ENCODE measurements around the gene JARID2. TPM values are rescaled to one million over a fixed set of nuclear protein-coding genes. Genes with fewer than 3 reads are reported as not detected.

The JARID2 gene
- total RNA-seq, 1 donor from 2014 or later = 7.5 TPM

- DNase-seq (ENCODE audit: low read depth, low spot score) = no peak
These were observed 238.3 kb downstream of the JARID2 start for GRCh38 chr6:15484140-15484539.

DNA sequence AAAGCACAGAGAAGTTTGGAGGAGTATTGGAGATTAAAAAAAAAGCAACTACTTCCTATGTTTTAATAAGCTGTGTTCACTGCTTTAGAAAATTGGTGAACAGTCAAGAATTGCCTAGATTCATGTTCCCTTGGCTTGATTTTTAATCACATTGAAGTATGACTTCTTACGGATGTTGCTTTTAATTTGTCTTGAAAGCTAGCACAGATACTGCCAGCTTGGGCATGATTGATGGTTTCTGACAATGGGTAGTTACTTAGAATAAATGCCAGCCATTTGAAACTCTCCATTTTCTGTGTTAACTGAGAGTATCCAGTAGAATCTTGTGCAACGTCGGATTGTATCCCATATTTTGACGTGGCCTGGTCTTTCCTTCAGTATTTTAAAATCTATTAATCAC lies 239.0 kb downstream of the JARID2 start:
- no peak for DNase-seq (ENCODE audit: low read depth, low spot score)

DNA sequence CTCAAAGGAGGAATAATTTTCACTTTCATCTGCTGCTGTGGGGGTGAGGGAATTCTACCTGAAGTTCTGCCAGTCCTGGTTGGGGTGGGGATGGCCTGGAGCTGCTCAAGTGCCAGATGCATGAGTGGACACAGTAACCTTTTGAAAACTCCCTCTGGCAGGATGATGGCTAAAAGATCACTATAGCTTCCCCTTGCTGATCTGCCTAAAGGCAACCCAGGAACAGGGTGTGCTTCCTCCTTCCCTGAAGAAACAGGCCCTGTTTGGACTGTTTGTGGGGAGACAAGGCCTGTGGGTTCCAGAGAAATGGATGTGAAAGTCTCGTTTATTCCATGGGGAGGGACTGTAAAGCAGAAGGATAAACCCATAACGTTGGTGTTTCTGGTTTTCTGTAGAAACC lies 240.1 kb downstream of the JARID2 start:
- no peak for DNase-seq (ENCODE audit: low read depth, low spot score)

DNA sequence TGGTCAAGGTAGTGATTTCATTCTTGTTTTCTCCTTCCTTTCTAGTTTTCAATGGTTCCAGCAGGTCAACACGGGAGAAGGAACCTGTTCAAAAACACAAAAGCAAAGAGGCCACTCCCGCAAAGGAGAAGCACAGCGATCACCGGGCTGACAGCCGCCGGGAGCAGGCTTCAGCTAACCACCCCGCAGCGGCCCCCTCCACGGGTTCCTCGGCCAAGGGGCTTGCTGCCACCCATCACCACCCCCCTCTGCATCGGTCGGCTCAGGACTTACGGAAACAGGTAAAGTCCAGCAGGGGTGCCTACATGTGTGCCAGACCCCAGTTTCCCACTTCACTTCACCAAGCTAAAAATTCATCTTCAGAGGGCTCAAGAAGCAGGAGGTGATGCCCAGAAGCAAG lies 241.4 kb downstream of the JARID2 start:
- no peak for DNase-seq (ENCODE audit: low read depth, low spot score)

- no peak for DNase-seq (ENCODE audit: low read depth, low spot score)
These were observed 243.5 kb downstream of the JARID2 start for GRCh38 chr6:15489261-15489962.

- no peak for DNase-seq (ENCODE audit: low read depth, low spot score)
These were observed 244.6 kb downstream of the JARID2 start for GRCh38 chr6:15490242-15491100.

GRCh38 chr6:15491255-15491985 lies 245.6 kb downstream of the JARID2 start:
- peak; percentile 10 for DNase-seq (ENCODE audit: low read depth, low spot score)

DNA sequence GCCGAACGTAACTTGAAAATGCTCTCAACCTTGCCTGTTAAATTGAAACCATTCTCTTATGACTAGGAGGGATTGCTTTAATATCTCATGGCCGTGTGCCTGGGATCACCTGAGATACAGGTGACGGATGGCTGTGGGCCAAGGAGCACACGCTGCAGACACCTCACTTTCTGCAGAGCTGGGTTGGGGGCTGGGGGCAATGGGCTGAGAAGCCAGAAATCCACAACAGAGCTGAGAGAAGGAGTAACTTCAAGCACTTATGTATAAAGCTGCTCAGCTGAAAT lies 246.1 kb downstream of the JARID2 start:
- no peak for DNase-seq (ENCODE audit: low read depth, low spot score)

DNA sequence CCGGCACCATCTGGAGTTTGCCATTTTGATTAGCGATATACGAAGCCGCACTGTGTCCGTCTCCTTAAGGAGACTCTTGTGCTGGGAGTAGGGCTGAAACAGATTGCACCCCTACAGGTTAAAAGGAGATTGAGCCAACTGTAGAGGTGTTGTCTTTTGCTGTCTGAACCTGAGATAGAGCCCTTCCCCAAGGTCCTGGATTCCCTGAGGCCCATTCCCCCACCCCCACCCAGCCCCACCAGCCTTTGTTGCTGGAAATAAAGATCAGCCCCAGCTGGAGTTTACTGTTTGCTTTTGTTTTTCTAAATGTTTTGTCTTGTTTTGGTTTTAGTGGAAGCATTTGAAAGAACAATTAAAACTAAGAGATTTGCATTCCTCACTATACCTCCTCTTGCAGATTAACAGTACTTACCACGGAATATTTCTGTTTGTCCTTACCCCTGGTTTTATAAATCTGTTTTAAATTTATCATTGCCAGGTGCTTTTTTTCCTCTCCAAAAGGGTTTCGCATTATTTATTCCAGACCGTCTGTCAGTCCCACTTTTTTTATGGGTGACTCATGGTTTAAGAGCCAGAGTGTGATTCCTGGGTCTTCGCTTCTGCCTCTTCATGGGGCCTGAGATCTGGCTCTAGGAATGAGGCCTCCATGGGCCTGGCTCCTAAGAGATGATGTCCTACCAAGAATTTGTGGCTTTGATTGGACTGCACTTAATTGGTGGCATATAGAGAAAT lies 247.7 kb downstream of the JARID2 start:
- DNase-seq (ENCODE audit: low read depth, low spot score) = no peak

DNA sequence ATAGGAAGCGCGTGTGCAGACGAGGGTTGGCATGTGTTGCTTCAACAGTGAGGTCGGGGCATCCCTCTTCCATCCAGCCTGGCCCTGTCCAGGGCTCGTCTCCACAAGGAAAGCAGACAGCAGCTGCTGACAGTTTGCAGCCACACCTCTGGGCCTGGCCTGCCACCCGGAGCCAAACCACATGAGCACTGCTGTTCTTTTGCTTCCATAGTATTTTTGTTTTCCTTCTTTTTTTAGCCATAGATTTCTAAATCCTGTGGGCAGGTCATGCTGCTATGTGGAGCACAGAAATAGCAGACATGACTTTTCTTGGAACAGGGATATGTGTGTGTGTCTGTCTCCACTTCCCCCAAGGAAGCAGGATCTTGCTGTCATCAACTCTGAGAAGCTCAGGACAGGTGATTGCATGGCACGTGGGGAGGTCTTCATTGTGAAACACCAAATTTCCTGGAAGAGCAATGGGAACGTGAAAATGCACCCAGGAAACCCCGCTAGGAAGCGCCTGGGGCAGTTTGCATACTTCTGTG lies 249.6 kb downstream of the JARID2 start:
- DNase-seq (ENCODE audit: low read depth, low spot score) = no peak

DNA sequence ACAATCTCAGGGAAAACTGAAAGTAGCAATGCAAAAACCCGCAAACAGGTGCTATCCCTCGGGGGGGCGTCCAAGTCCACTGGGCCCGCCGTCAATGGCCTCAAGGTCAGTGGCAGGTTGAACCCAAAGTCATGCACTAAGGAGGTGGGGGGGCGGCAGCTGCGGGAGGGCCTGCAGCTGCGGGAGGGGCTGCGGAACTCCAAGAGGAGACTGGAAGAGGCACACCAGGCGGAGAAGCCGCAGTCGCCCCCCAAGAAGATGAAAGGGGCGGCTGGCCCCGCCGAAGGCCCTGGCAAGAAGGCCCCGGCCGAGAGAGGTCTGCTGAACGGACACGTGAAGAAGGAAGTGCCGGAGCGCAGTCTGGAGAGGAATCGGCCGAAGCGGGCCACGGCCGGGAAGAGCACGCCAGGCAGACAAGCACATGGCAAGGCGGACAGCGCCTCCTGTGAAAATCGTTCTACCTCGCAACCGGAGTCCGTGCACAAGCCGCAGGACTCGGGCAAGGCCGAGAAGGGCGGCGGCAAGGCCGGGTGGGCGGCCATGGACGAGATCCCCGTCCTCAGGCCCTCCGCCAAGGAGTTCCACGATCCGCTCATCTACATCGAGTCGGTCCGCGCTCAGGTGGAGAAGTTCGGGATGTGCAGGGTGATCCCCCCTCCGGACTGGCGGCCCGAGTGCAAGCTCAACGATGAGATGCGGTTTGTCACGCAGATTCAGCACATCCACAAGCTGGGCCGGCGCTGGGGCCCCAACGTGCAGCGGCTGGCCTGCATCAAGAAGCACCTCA lies 250.7 kb downstream of the JARID2 start:
- no peak for DNase-seq (ENCODE audit: low read depth, low spot score)

- DNase-seq (ENCODE audit: low read depth, low spot score) = no peak
These were observed 252.8 kb downstream of the JARID2 start for GRCh38 chr6:15498640-15499039.

GRCh38 chr6:15499125-15499524 lies 253.3 kb downstream of the JARID2 start:
- DNase-seq (ENCODE audit: low read depth, low spot score) = no peak

DNA sequence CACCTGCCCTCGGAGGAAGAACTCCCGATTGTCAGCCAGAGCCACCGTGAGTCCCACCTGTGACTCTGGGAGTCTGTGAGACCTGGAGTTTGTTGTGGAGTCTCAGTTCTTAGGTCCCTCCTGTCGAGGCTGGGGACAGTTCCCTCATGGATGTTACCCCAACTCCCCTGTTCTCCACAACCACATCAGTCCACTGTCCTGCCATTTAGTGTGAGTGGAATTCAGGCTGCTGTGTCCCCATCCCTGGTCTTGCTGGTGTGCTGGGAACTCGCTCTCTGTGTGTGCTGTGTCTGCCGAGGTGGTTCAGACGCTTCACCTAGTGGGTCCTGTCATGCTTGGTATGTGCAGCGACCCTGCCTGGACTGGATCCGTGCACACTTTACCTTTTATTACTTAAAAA lies 253.7 kb downstream of the JARID2 start:
- DNase-seq (ENCODE audit: low read depth, low spot score) = no peak

DNA sequence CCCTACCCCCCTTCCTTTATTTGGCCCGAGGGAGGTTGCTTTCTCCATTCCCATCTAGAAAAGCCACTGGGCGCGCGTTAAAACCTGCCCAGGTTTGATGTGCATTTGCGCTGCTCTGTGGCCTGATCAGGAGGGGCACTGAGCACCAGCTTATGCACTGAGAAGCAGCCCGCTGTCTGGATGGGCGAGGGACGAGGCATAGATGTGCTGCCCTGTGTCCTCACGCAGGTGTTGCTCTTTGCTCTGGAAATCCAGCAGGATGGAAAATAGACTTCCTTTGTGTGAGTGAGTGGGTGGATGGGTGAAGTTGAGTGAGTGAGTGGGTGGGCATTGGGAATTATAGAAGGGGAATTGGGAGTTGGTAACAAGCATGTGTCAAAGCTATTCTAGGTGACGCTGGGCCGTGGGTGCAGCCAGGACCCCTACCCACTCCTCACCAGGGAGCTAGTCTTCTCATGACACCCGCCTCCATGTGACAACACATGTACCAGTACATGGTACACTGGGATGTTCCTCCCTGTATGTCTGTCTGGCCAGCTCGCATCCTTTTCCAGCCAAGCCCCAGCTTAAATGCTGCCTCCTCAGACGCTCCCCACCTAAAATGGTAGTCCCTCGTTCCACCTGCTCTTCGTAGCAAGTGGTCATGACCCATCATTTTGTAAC lies 254.3 kb downstream of the JARID2 start:
- DNase-seq (ENCODE audit: low read depth, low spot score) = no peak

- DNase-seq (ENCODE audit: low read depth, low spot score) = no peak
These were observed 255.3 kb downstream of the JARID2 start for GRCh38 chr6:15500901-15501825.

- peak; percentile 26 for DNase-seq (ENCODE audit: low read depth, low spot score)
These were observed 256.1 kb downstream of the JARID2 start for GRCh38 chr6:15501826-15502445.
